HG03342 (cell line): ENCODE data around the gene UBE2O.

ENCODE experiments used
- ATAC-seq: cut with Tn5 transposase; IDR thresholded peaks from one replicate; pipeline ENCODE4 v1.9.1; 2021; ENCODE audit warnings: mild to moderate bottlenecking, moderate library complexity; ENCODE audit not compliant: unreplicated experiment

Gene UBE2O

GRCh38 chr17:76452660-76453430 lies at the start of gene UBE2O:
TSS of gene UBE2O (minus strand) at chr17:76453152. CDS start at chr17:76453141, 11 bp downstream.
- peak; percentile 91 for ATAC-seq

DNA sequence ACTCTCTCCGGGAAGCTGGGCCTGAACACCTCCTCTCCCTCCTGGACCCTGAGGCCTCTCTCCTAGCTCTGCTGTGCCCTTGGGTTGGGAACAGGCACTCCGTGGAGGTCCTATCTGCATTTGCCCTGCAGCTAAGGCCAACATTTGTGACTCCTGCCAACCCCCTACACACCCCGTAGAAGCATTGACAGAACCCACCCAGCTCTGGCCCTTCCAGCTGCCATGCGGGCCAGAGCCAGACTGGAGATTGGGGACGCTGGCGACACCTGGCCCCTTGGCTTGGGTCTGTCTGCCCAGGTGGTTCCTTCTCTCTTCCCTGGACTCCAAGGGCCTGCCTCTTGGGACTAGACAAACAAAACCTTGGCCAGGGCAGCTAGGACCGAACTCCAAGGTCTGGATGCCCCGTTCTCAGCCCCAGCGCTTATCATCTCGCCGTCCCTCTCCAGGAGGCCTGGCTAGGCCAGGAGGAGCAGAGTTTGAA lies 48.9 kb upstream of the UBE2O start:
- ATAC-seq, result no peak

GRCh38 chr17:76501018-76501826 lies 48.3 kb upstream of the UBE2O start, which contains the start of gene RHBDF2:
TSS of gene RHBDF2 (minus strand) at chr17:76501423. CDS start at chr17:76481524, 19,899 bp downstream.
- peak; percentile 69 for ATAC-seq

DNA sequence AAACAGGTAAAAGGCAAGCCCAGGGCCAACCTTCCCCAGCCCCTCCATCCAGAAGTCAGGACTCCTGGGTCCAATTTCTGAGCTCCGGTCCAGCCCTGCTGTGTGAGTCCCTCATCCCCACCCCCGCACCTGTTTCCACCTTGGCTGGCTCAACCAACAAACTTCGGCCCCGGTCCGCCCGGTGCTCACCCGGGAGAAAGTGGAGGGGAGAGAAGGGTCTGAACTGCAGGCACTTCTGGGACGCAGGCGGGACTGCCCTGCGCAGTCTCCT lies 47.7 kb upstream of the UBE2O start:
- no peak for ATAC-seq

- no peak for ATAC-seq
Observed at GRCh38 chr17:76500074-76500746, 47.3 kb upstream of the UBE2O start.

DNA sequence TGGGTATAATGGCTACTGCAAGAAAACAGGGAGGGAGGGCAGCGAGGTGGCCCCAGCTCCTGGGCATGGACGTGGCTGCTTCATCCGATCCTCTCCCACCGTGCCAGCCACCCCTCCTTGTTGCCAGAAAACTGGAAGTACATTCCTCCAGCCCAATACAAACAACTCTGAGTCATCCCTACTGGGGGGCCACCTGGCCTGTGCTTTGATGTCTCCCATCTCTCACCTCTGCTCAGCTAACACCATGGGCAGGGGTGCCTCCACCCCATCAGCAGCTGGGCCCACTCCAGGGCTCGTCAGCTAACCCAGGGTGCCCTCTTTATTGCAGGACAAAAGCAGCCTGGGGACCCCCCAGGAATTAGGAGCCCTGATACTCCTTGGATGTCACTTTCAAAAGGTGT lies 46.3 kb upstream of the UBE2O start:
- ATAC-seq, result no peak

GRCh38 chr17:76498876-76499251 lies 45.9 kb upstream of the UBE2O start:
- ATAC-seq, result no peak

- ATAC-seq, result no peak
Observed at GRCh38 chr17:76497979-76498875, 45.3 kb upstream of the UBE2O start.

GRCh38 chr17:76497699-76497978 lies 44.7 kb upstream of the UBE2O start:
- no peak for ATAC-seq

- no peak for ATAC-seq
Observed at GRCh38 chr17:76496464-76496863, 43.5 kb upstream of the UBE2O start.

- no peak for ATAC-seq
Observed at GRCh38 chr17:76495663-76496400, 42.9 kb upstream of the UBE2O start.

GRCh38 chr17:76493505-76494167 lies 40.7 kb upstream of the UBE2O start:
- ATAC-seq, result peak; percentile 1

DNA sequence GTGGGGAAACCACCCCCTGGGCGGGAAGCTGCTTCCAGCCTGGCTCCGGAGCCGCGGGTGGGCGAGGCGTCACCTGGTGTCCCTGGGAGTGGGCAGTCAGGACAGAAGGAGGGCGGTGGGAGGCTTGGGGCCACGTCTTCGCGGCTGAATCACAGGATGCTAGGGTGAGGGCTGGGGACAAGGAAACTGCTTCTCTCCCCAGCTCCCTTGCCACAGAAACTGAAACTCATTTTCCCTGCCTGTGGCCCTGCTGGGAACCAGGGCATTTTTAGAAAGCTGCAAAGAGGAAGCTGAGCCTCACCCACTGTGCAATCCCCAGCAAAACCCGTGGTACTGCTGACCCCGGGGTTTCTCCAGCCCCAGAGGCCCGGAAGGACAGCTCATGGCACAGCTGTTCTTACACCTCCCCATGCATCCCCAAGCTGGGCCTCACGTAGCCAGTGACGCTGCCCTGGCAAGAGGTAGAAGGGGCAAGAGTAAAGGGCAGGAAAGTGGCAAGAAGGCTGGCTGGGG lies 40.1 kb upstream of the UBE2O start:
- ATAC-seq, result peak; percentile 41

DNA sequence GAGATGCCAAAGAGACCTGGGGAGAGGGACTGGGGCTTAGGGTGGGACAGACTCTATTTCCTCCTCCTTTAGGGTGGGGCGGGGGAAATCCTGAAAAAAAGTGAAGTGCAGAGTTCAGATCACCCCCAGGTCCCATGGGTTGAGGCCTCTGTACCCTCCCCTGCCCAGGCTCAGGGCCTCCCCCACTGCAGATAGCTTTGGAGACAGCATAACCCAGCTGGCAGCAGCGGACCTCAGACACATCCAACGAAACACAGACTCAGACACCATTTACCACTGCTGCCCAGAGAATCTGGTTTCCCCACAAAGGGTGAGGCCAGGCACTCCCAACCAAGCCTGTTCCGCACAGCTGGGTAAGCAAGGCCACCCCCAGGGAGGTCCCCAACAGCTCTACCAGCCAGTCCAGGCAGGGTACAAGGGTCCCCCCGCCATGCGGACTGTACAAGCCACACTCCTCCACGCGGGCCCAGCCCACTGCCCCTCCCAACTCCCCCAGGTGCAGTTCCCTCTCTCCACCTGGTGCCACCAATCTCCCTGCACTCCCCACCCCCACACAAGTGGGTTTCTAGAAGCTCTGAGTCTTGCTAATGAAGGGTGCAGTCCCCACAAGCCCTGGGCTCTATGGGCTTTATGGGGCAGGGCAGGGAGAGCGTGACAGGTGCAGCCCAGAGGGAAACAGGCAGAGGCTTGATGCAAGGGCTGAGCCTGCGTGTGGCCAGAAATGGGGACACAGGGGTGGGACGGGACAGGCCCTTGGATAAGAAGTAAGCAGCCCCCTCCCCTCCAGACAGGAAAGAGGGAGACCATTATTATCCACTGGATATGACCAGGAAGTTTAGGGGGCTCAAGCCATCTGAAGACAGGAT lies 39.4 kb upstream of the UBE2O start:
- ATAC-seq, result peak; percentile 32

DNA sequence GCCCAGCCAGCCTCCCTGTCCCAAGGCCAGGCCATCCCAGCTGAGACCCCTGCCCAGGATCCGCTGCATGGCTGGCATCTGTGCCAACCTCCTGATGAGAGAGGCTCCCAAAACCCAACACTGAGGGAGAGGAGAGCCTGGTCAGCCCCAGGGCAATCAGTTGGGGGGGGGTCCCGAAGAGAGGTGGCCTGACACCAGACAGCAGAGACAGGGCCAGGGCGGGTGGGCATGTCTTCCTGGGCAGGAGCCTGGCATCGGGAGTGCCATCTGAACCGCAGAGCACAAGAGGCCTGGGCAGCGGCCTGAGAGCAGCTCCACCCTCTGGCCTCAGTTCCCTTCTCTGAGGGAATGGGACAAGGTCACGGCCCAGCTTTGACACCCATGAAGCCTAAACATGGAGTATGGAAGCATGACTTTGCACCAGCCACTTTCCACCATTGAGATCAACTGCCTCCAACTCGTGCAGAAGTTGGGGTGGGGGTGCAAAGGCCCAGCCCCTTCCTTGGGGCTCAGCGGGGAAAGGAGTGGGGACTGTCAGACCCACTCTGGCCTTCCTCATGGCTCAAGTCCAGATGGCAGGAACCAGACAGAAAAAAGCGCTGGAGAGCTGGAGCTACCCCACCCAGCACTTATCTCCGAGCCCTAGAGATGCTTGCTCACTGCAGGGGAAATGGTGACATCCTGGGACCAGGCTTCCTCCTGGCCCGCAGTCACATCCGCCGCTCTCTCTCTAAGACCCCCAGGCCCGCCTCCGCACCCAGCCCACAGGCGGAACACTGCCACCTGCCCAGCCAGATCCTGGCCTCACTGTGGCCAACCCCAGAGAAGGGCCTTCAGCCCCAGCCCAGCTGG lies 38.5 kb upstream of the UBE2O start:
- ATAC-seq, result peak; percentile 10

DNA sequence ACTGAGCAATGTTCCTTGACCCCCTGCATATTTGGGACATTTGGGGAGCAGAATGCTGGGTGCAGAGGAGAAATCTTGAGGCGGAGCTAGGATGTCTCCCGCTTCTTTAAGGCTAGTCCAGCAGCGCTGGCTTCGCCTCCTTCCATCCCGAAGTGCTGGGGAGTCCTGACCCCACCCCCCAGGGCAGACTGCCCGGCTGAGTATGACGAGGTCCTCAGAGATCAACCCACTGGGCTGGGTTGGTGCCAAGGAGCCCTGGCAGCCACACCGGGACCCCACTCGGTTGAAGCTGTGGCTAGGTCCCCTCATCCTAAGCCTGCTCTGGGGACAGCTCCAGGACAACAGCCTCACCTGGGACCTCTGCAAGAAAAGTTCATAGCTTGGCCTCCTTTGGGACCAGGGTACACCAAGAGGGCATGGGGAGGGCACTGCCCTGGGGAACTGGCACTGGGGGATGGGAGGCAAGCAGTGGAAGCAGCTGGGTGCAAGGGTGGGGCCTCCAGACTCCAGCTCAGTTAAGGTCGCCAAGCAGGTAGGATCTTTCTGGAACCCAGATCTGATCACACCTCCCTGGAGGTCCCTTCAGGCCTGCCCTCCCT lies 37.3 kb upstream of the UBE2O start:
- no peak for ATAC-seq
